HCT116 (cell line): ENCODE data around the gene TFE3. TPM values are rescaled to one million over a fixed set of nuclear protein-coding genes. Genes with fewer than 3 reads are reported as not detected.

Experiments
- ATAC-seq: fragments of 200-7000 bp; cut with Tn5 transposase; 2 replicates; pipeline ENCODE4 v1.9.1; 2020; ENCODE audit warnings: mild to moderate bottlenecking, moderate library complexity
- BruUV-seq: library from RNA; stranded (reverse); fragments of 400-500 nt; replicated peaks from 2 replicates; lab custom pipeline; 2021; lab: Mats Ljungman, UMichigan
- CTCF ChIA-PET: fragments of 300-600 bp; sonication (Branson Sonifier 250); formaldehyde crosslinking; loops from one replicate; lab custom pipeline; 2021; ENCODE audit warnings: antibody characterized with exemption; lab: Charles Lee
- POLR2A ChIA-PET: fragments of 300-600, 350-600 bp; sonication (Branson Sonifier 250); formaldehyde crosslinking; loops from one replicate; lab custom pipeline; 2021; ENCODE audit warnings: antibody characterized with exemption; lab: Charles Lee
- RAD21 ChIA-PET, 2 experiments: fragments of 300-600 bp; sonication (Branson Sonifier 250); formaldehyde crosslinking; loops; one replicate each; lab custom pipeline; 2023; ENCODE audit warnings: low total read pairs in 2 of 2; ENCODE audit not compliant: uncharacterized antibody in 2 of 2, unreplicated experiment in 2 of 2, low non-redundant PET in 1 of 2; lab: Charles Lee
- DNase-seq: peaks from one replicate; pipeline ENCODE4 v3.0.0-alpha.2; 2010; ENCODE audit warnings: low read depth, low spot score
- H2AFZ ChIP-seq: fragments of 200-600 bp; shearing (Covaris generic), sonication (generic); 2 replicates; pipeline ENCODE4 v1.6.1; 2017; ENCODE audit warnings: low read depth, mixed run types, mixed read lengths, antibody characterized with exemption, low read length; ENCODE audit not compliant: poor library complexity, severe bottlenecking
- H3K27ac ChIP-seq: 2 replicates; pipeline ENCODE4 v1.5.1; 2012; ENCODE audit warnings: low read depth, low read length
- H3K27me3 ChIP-seq: fragments of 200-600 bp; sonication (generic); 2 replicates; pipeline ENCODE4 v1.6.1; 2016; ENCODE audit warnings: mixed run types, low read length, mixed read lengths; ENCODE audit not compliant: insufficient read depth
- H3K36me3 ChIP-seq, 2 experiments: fragments of 200-500 bp in 1 of 2; fragments of 200-600 bp in 1 of 2; sonication (Bioruptor generic) in 1 of 2; sonication (generic) in 1 of 2; 2 replicates each; pipeline versions ENCODE4 v1.5.1 to v1.6.1; 2014 to 2016; ENCODE audit warnings: low read length in 2 of 2, inconsistent platforms in 1 of 2, mixed read lengths in 1 of 2, mixed run types in 1 of 2; ENCODE audit not compliant: insufficient read depth in 2 of 2, control insufficient read depth in 1 of 2
- H3K4me1 ChIP-seq, 2 experiments: fragments of 200-600 bp in 1 of 2; sonication (generic) in 1 of 2; 2 replicates each; pipeline versions ENCODE4 v1.5.1 to v1.6.1; 2012 to 2017; ENCODE audit warnings: low read length in 2 of 2, inconsistent platforms in 1 of 2, mild to moderate bottlenecking in 1 of 2, mixed read lengths in 1 of 2, mixed run types in 1 of 2, moderate library complexity in 1 of 2; ENCODE audit not compliant: insufficient read depth in 2 of 2, control insufficient read depth in 1 of 2
- H3K4me2 ChIP-seq: fragments of 200-600 bp; sonication (generic); 2 replicates; pipeline ENCODE4 v1.6.1; 2017; ENCODE audit warnings: mixed run types, low read length, mixed read lengths
- H3K4me3 ChIP-seq, 2 experiments: fragments of 200-600 bp in 1 of 2; sonication (generic) in 1 of 2; replicated peaks in 1 of 2; 2 replicates each; pipeline ENCODE4 v1.5.1; 2011 to 2016; ENCODE audit warnings: low read length in 2 of 2, control low read depth in 1 of 2, low read depth in 1 of 2, mild to moderate bottlenecking in 1 of 2, mixed read lengths in 1 of 2, mixed run types in 1 of 2
- H3K79me2 ChIP-seq: fragments of 200-600 bp; sonication (generic); 2 replicates; pipeline ENCODE4 v1.6.1; 2017; ENCODE audit warnings: mild to moderate bottlenecking, mixed run types, low read length, moderate library complexity, mixed read lengths; ENCODE audit not compliant: insufficient read depth
- H3K9ac ChIP-seq: fragments of 200-600 bp; sonication (generic); 2 replicates; pipeline ENCODE4 v1.6.1; 2016; ENCODE audit warnings: low read length, mixed read lengths
- H3K9me2 ChIP-seq: fragments of 200-600 bp; sonication (generic), shearing (Covaris generic); 2 replicates; pipeline ENCODE4 v1.6.1; 2017; ENCODE audit warnings: mixed run types, mild to moderate bottlenecking, moderate library complexity; ENCODE audit not compliant: insufficient read depth
- H3K9me3 ChIP-seq, 2 experiments: fragments of 200-500 bp in 1 of 2; fragments of 200-600 bp in 1 of 2; sonication (Bioruptor generic) in 1 of 2; sonication (generic) in 1 of 2; 2 replicates each; pipeline ENCODE4 v1.6.1; 2014 to 2017; ENCODE audit warnings: low read length in 2 of 2, mixed read lengths in 2 of 2, inconsistent platforms in 1 of 2, low read depth in 1 of 2, mild to moderate bottlenecking in 1 of 2, mixed run types in 1 of 2, moderate library complexity in 1 of 2; ENCODE audit not compliant: control insufficient read depth in 1 of 2, insufficient read depth in 1 of 2
- H4K20me1 ChIP-seq: fragments of 200-600 bp; sonication (generic), shearing (Covaris generic); 2 replicates; pipeline ENCODE4 v1.6.1; 2017; ENCODE audit warnings: mixed run types, mild to moderate bottlenecking, moderate library complexity; ENCODE audit not compliant: insufficient read depth
- ATF3 ChIP-seq: IDR thresholded peaks from 2 replicates; pipeline ENCODE4 v1.6.1; 2012
- CEBPB ChIP-seq: IDR thresholded peaks from 2 replicates; pipeline ENCODE4 v1.6.1; 2012; ENCODE audit warnings: low read depth
- ELF1 ChIP-seq: IDR thresholded peaks from 2 replicates; pipeline ENCODE4 v1.6.1; 2012; ENCODE audit warnings: low read depth, borderline replicate concordance
- MAX ChIP-seq: IDR thresholded peaks from 2 replicates; pipeline ENCODE4 v1.6.1; 2012
- POLR2A ChIP-seq: IDR thresholded peaks from 2 replicates; pipeline ENCODE4 v1.7.0; 2011; ENCODE audit warnings: borderline replicate concordance; ENCODE audit not compliant: insufficient read depth, insufficient read length; ENCODE audit errors: extremely low read depth
- SP1 ChIP-seq: IDR thresholded peaks from 2 replicates; pipeline ENCODE4 v1.6.1; 2012; ENCODE audit warnings: low read depth
- TCF7L2 ChIP-seq: IDR thresholded peaks from 2 replicates; pipeline ENCODE4 v1.7.0; 2011; ENCODE audit warnings: borderline replicate concordance, inconsistent platforms; ENCODE audit not compliant: insufficient read depth, insufficient read length; ENCODE audit errors: extremely low read depth
- YY1 ChIP-seq: IDR thresholded peaks from 2 replicates; pipeline ENCODE4 v1.6.1; 2011; ENCODE audit warnings: low read length, low read depth, moderate library complexity, mild to moderate bottlenecking; ENCODE audit not compliant: insufficient replicate concordance; ENCODE audit errors: extremely low read depth
- ZNF274 ChIP-seq: fragments of 200-500 bp; sonication (Bioruptor generic); IDR thresholded peaks from 2 replicates; pipeline ENCODE4 v1.6.1; 2014; ENCODE audit warnings: mild to moderate bottlenecking, low read depth, low read length, inconsistent platforms
- intact Hi-C: fragments of 100-400 bp; cut with micrococcal nuclease; formaldehyde crosslinking; loops from 2 replicates; pipeline ENCODE4 v1.10.0; 2022
- total RNA-seq: library from RNA; stranded (reverse); gene quantifications from one replicate; pipeline ENCODE4 v1.2.1, GENCODE V29; 2021; ENCODE audit not compliant: unreplicated experiment

TFE3 gene
- total RNA-seq, 1 experiment from 2014 or later, result 17.1 TPM

- Histone ChIP-seq H4K20me1 (no peaks in the 10 kb centered on the region), H3K4me3 (no peak overlapping the region), H3K27me3 (no peaks in the 10 kb centered on the region), H3K4me2 (no peak overlapping the region), H3K79me2 (no peaks in the 10 kb centered on the region), H3K4me1 (peaks cover 2 to 7% of the 10 kb centered on the region in 2 experiments; a peak in 2 of 4 replicates), H3K9me3 (no peaks in the 10 kb centered on the region), H3K9ac (no peak overlapping the region), H2AFZ (no peak overlapping the region), H3K9me2 (no peaks in the 10 kb centered on the region), H3K27ac (no peak overlapping the region), H3K36me3 (no peaks in the 10 kb centered on the region)
- POLR2A ChIA-PET, result no interaction called here
- TF ChIP-seq ELF1, result no peak
- no peak for TF ChIP-seq SP1
- no peak for TF ChIP-seq ATF3
- no peak for TF ChIP-seq MAX
- TF ChIP-seq CEBPB, result no peak
- no peak for TF ChIP-seq TCF7L2
- CTCF ChIA-PET, result no interaction called here
- DNase-seq (no peak), ATAC-seq (no peak)
- no TSS peak for BruUV-seq
- intact Hi-C loops, result no loop called here
- RAD21 ChIA-PET, result no interaction called here
These were observed 21.1 kb upstream of the TFE3 start for GRCh38 chrX:49064303-49064702.

GRCh38 chrX:49063715-49064114 is 20.6 kb upstream of the TFE3 start:
- no peaks in the 10 kb centered on the region for H4K20me1 ChIP-seq
- ATAC-seq (no peak), DNase-seq (no peak)
- H3K4me3 ChIP-seq, result no peak overlapping the region
- RAD21 ChIA-PET, result no interaction called here
- H3K36me3 ChIP-seq, result no peaks in the 10 kb centered on the region
- POLR2A ChIA-PET, result no interaction called here
- no peaks in the 10 kb centered on the region for H3K9me2 ChIP-seq
- TF ChIP-seq MAX (no peak), ZNF274 (no peak), SP1 (no peak), POLR2A (no peak), YY1 (no peak)
- no TSS peak for BruUV-seq
- H2AFZ ChIP-seq, result no peak overlapping the region
- no peaks in the 10 kb centered on the region for H3K9me3 ChIP-seq
- H3K27me3 ChIP-seq, result no peaks in the 10 kb centered on the region
- CTCF ChIA-PET, result no interaction called here
- peaks cover 2 to 8% of the 10 kb centered on the region in 2 experiments; a peak in 2 of 4 replicates for H3K4me1 ChIP-seq
- H3K9ac ChIP-seq, result no peak overlapping the region
- H3K27ac ChIP-seq, result no peak overlapping the region
- intact Hi-C loops, result no loop called here
- H3K4me2 ChIP-seq, result no peak overlapping the region
- H3K79me2 ChIP-seq, result no peaks in the 10 kb centered on the region
